Esophagus muscularis mucosa (tissue), 4 donors: ENCODE data around the gene COL5A3. TPM values are rescaled to one million over a fixed set of nuclear protein-coding genes. Genes with fewer than 3 reads are reported as not detected.
A peak's percentile ranks its signal among the peaks of the same experiment; 100 is the strongest.
"Not testable (repeated sequence)": the region's sequence is repeated elsewhere in the genome, so short reads cannot be mapped to it uniquely, and the experiment has no call there.

Experiments
- DNase-seq: peaks from one replicate; pipeline ENCODE4 v3.0.0-alpha.2; 2017; ENCODE audit errors: extremely low spot score
- H3K27ac ChIP-seq, 4 donors: fragments of 200-600 bp; sonication (generic); replicated peaks in 1 of 4; 1 replicate in 3 of 4; 2 replicates in 1 of 4; pipeline ENCODE4 v1.5.1; 2016 to 2019; ENCODE audit warnings: mild to moderate bottlenecking in 1 of 4
- H3K27me3 ChIP-seq, 4 donors: fragments of 200-600 bp; sonication (generic); one replicate each; pipeline versions ENCODE4 v1.5.1 to v1.6.0; 2016 to 2019
- H3K36me3 ChIP-seq, 4 donors: fragments of 200-600 bp; sonication (generic); one replicate each; pipeline ENCODE4 v1.5.1; 2016 to 2019
- H3K4me1 ChIP-seq, 4 donors: fragments of 200-600 bp; sonication (generic); one replicate each; pipeline ENCODE4 v1.5.1; 2016 to 2019
- H3K4me3 ChIP-seq, 4 donors: fragments of 200-600 bp; sonication (generic); 1 replicate in 2 of 4; 2 replicates in 2 of 4; pipeline ENCODE4 v1.5.1; 2016 to 2019; ENCODE audit warnings: mild to moderate bottlenecking in 4 of 4, moderate library complexity in 1 of 4
- H3K9me3 ChIP-seq, 4 donors: fragments of 200-600 bp; sonication (generic); 1 replicate in 3 of 4; 2 replicates in 1 of 4; pipeline ENCODE4 v1.5.1; 2016 to 2019
- EP300 ChIP-seq: sonication (generic); formaldehyde crosslinking; IDR thresholded peaks from one replicate; pipeline ENCODE4 v1.6.1; 2017; ENCODE audit warnings: antibody characterized with exemption
- POLR2A ChIP-seq: fragments of 450-650 bp; IDR thresholded peaks from one replicate; pipeline ENCODE4 v1.6.1; 2017; ENCODE audit warnings: antibody characterized with exemption, moderate library complexity, mild to moderate bottlenecking, low read depth
- POLR2AphosphoS5 ChIP-seq, 2 donors: sonication (generic); formaldehyde crosslinking; IDR thresholded peaks; one replicate each; pipeline ENCODE4 v1.6.1; 2017; ENCODE audit warnings: antibody characterized with exemption in 2 of 2
- WGBS: methylation state at CpG from one replicate; pipeline ENCODE4 v1.1.5; 2018; 5-methylcytosine and 5-hydroxymethylcytosine counted together
- intact Hi-C: fragments of 100-400 bp; cut with DNase I; formaldehyde crosslinking; loops from one replicate; pipeline ENCODE4 v1.15.1; 2023
- total RNA-seq, 4 donors: library from RNA; depleted of rRNA; stranded (reverse); fragments of >200 nt; gene quantifications; one replicate each; pipeline versions ENCODE4 v1.1.0 to v1.2.1, GENCODE V29; 2016
- TF ChIP-seq, protein P1 (sequence below), 3 experiments: fragments of 200-600 bp in 2 of 3; fragments of 450-650 bp in 1 of 3; sonication (generic) in 2 of 3; IDR thresholded peaks; one replicate each; pipeline ENCODE4 v1.5.1; 2017 to 2019; ENCODE audit warnings: antibody characterized with exemption in 3 of 3, mild to moderate bottlenecking in 2 of 3, moderate library complexity in 1 of 3

The COL5A3 gene
- total RNA-seq, 4 donors from 2014 or later, result 12.9 to 29.1 (median 19.5) TPM

DNA sequence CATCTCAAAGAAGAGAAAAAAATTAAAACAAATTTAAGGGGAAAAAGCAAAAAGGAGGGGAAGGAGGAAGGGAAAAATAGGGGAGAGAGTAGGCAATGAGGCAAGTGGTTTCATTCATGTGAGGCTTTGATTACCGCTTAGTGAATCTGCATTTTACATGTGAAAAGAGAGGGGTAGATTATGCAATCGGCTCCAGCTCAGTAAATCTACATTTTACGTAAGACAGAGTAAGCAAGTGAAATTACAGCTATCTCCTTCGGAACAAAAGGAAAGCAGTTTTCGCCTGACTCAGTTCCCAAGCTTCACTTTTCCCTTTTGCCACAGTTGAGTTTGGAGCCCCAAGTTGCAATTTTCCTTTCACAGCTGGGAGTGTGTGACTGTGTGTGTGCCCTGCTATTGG is 58.0 kb downstream of the COL5A3 start:
- no peaks in the 10 kb centered on the region for H3K9me3 ChIP-seq
- H3K4me1 ChIP-seq, result peaks cover 0 to 5% (median 0%) of the 10 kb centered on the region in 4 donors
- H3K36me3 ChIP-seq, result no peaks in the 10 kb centered on the region
- peaks cover 0 to 18% (median 0%) of the 10 kb centered on the region in 4 donors for H3K27me3 ChIP-seq
- WGBS, result 58% methylated on average over 5 of the region's 5 CpGs
- intact Hi-C loops, result no loop called here
- TF ChIP-seq POLR2A (no peak), POLR2AphosphoS5 (IDR thresholded peaks at IDR 0.05) (no peak), EP300 (no peak)
- TF ChIP-seq, protein P1, sequence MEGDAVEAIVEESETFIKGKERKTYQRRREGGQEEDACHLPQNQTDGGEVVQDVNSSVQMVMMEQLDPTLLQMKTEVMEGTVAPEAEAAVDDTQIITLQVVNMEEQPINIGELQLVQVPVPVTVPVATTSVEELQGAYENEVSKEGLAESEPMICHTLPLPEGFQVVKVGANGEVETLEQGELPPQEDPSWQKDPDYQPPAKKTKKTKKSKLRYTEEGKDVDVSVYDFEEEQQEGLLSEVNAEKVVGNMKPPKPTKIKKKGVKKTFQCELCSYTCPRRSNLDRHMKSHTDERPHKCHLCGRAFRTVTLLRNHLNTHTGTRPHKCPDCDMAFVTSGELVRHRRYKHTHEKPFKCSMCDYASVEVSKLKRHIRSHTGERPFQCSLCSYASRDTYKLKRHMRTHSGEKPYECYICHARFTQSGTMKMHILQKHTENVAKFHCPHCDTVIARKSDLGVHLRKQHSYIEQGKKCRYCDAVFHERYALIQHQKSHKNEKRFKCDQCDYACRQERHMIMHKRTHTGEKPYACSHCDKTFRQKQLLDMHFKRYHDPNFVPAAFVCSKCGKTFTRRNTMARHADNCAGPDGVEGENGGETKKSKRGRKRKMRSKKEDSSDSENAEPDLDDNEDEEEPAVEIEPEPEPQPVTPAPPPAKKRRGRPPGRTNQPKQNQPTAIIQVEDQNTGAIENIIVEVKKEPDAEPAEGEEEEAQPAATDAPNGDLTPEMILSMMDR (IDR thresholded peaks at IDR 0.05), result no peak
- DNase-seq, result no peak
- H3K4me3 ChIP-seq, result no peak overlapping the region
- no peak overlapping the region for H3K27ac ChIP-seq

DNA sequence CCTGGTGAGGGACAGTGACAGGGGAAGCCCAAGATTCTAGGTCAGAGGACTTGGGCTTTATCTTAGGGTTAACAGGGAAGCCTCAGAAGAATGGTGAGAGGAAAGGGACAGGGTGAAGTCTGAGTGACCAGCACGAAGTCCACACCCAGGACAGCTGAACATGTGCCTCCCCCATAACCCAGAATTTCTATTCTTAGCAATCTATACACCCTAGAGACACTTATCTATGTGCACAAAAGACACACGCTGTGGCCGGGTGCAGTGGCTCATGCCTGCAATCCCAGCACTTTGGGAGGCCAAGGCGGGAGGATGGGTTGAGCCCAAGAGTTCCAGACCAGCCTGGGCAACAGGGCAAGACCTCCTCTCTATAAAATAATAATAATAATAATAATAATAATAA is 62.9 kb downstream of the COL5A3 start:
- Histone ChIP-seq H3K36me3 (no peaks in the 10 kb centered on the region), H3K4me1 (peaks cover 2 to 35% (median 16%) of the 10 kb centered on the region in 4 donors), H3K9me3 (peaks cover 0 to 3% (median 1%) of the 10 kb centered on the region in 4 donors), H3K27me3 (peaks cover 0 to 4% (median 0%) of the 10 kb centered on the region in 4 donors), H3K4me3 (no peak overlapping the region), H3K27ac (no peak overlapping the region)
- intact Hi-C loops, result no loop called here
- WGBS, result 89% methylated on average over 4 of the region's 4 CpGs
- no peak for DNase-seq
- no peak for TF ChIP-seq POLR2AphosphoS5 (IDR thresholded peaks at IDR 0.05)
- TF ChIP-seq, protein P1 (IDR thresholded peaks at IDR 0.05), result no peak
- no peak for TF ChIP-seq POLR2A
- no peak for TF ChIP-seq EP300

DNA sequence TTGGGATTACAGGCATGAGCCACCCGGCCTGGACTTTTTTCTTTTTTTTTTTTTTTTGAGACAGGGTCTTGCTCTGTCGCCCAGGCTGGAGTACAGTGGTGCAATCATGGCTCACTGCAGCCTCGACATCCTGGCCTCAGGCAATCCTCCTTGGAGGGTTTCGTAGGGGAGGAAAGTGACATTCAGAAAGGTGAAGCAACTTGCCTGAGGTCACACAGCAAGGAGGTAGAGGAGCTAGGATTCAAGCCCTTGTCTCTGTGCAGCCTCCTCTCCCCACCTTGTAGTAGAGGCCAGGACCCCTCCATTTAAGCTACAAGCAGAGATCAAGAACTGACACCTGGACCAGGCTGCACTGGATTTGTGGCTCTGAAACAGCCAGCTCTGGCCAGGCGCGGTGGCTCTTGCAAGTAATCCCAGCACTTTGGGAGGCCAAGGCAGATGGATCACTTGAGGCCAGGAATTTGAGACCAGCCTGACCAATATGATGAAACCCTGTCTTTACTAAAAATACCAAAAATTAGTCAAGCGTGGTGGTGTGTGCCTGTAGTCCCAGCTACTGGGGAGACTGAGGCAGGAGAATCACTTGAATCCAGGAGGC is 63.7 kb downstream of the COL5A3 start:
- intact Hi-C loops, result not testable (repeated sequence)
- WGBS, result 85% methylated on average over 5 of the region's 7 CpGs
- peak overlapping the region in 1 of 4 donors; percentile 62 for H3K27ac ChIP-seq

DNA sequence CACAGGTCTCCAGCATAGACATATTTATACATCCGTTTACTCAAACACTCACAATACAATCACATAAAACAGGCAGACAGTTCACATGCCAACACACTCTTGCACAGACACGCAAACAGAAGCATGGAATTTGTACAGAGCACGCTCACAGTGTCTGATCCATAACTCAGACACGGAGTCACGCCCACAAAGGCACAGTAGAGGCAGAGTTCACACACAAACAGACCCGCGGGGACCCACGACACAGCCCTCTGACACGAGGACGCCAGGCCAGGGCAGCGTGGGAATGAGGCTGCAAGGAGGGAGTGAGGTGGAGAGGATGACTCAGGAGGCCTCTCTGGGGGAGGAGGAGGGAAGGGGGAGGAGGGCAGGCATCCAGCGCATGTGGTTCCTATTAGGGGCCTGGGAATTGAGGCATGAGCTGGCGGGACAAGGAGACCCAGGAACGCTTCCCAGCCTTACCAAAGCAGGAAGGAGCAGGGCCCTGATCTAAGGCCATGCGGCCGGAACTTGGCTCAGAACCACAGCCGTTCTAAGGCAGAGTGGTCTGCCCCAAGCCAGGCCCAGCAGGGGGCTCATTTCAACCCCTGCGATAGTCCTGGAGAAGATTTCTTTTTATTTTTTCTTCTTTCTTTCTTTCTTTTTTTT is 64.9 kb downstream of the COL5A3 start:
- WGBS, result 15% methylated on average over 18 of the region's 18 CpGs
- no peak overlapping the region for H3K4me3 ChIP-seq

More for the DNA sequence above, 63.7 kb downstream of the COL5A3 start:
- not testable (repeated sequence) for H3K36me3 ChIP-seq, DNase-seq, H3K27me3 ChIP-seq, H3K4me3 ChIP-seq
- H3K9me3 ChIP-seq, result peaks cover 0 to 11% (median 5%) of the 10 kb centered on the region in 4 donors
- H3K4me1 ChIP-seq, result peaks cover 2 to 35% (median 16%) of the 10 kb centered on the region in 4 donors

DNA sequence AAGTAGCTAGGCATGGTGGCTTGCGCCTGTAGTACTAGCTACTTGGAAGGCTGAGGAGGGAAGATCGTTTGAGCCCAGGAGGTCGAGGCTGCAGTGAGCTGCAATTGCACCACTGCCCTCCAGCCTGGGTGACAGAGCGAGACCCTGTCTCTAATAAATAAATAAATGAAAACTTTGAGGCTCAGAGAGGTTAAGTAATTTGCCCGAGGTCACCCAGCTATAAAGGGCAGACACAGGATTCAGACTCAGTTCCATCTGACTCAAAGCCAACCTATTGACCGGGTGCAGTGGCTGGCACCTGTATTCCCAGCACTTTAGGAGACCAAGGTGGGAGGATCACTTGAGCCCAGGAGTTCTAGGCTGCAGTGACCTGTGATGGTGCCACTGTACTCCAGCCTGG is 66.6 kb downstream of the COL5A3 start:
- peaks cover 2 to 35% (median 16%) of the 10 kb centered on the region in 4 donors for H3K4me1 ChIP-seq
- no peak overlapping the region for H3K4me3 ChIP-seq
- H3K9me3 ChIP-seq, result peaks cover 0 to 13% (median 5%) of the 10 kb centered on the region in 4 donors
- intact Hi-C loops, result no loop called here
- no peaks in the 10 kb centered on the region for H3K36me3 ChIP-seq
- no peak overlapping the region for H3K27ac ChIP-seq
- no peak for DNase-seq
- WGBS, result 81% methylated on average over 6 of the region's 6 CpGs
- TF ChIP-seq POLR2A (no peak), EP300 (no peak), POLR2AphosphoS5 (IDR thresholded peaks at IDR 0.05) (no peak)
- TF ChIP-seq, protein P1 (IDR thresholded peaks at IDR 0.05), result no peak
- H3K27me3 ChIP-seq, result peaks cover 0 to 9% (median 0%) of the 10 kb centered on the region in 4 donors

More for the DNA sequence above, 64.9 kb downstream of the COL5A3 start:
- H3K36me3 ChIP-seq, result no peaks in the 10 kb centered on the region
- H3K9me3 ChIP-seq, result peaks cover 0 to 13% (median 5%) of the 10 kb centered on the region in 4 donors
- H3K27me3 ChIP-seq, result no peaks in the 10 kb centered on the region
- peaks cover 2 to 35% (median 16%) of the 10 kb centered on the region in 4 donors for H3K4me1 ChIP-seq
- TF ChIP-seq EP300 (no peak), POLR2AphosphoS5 (IDR thresholded peaks at IDR 0.05) (peak; percentile 49 to 64), POLR2A (no peak)
- TF ChIP-seq, protein P1 (IDR thresholded peaks at IDR 0.05), result no peak
- peak; percentile 93 for DNase-seq
- intact Hi-C loops, result no loop called here
- peak overlapping the region; percentile 37 to 62 (median 56) for H3K27ac ChIP-seq
